SK-N-SH treated with all-trans-retinoic acid at 6 μM for 48 hours (cell line): Measurements from ENCODE around the gene NUDT7.

Experiments
- ATAC-seq: fragments of 200-7000 bp; cut with Tn5 transposase; 3 replicates; pipeline ENCODE4 v1.9.1; 2020; ENCODE audit warnings: mild to moderate bottlenecking, moderate library complexity
- BACH2 ChIP-seq: fragments of 250-450 bp; sonication (Bioruptor Pico); IDR thresholded peaks from 2 replicates; pipeline ENCODE4 v1.9.0; 2021; ENCODE audit warnings: mild to moderate bottlenecking, borderline replicate concordance
- CSDC2 ChIP-seq: fragments of 250-450 bp; sonication (Bioruptor Pico); IDR thresholded peaks from 2 replicates; pipeline ENCODE4 v1.5.0; 2020; ENCODE audit warnings: mild to moderate bottlenecking, moderate library complexity
- CSRNP3 ChIP-seq: fragments of 250-450 bp; sonication (Bioruptor Pico); IDR thresholded peaks from 2 replicates; pipeline ENCODE4 v1.5.1; 2021; ENCODE audit warnings: mild to moderate bottlenecking, moderate library complexity
- ESRRG ChIP-seq: fragments of 250-450 bp; sonication (Bioruptor Pico); IDR thresholded peaks from 2 replicates; pipeline ENCODE4 v1.6.1; 2021; ENCODE audit warnings: mild to moderate bottlenecking
- ISL1 ChIP-seq: fragments of 250-450 bp; sonication (Bioruptor Pico); IDR thresholded peaks from 2 replicates; pipeline ENCODE4 v2.1.2; 2022; ENCODE audit warnings: mild to moderate bottlenecking, moderate library complexity
- OSR1 ChIP-seq: fragments of 250-450 bp; sonication (Bioruptor Pico); IDR thresholded peaks from 2 replicates; pipeline ENCODE4 v1.8.0; 2022; ENCODE audit warnings: moderate library complexity, mild to moderate bottlenecking, inconsistent platforms
- POU6F1 ChIP-seq: fragments of 250-450 bp; sonication (Bioruptor Pico); IDR thresholded peaks from 2 replicates; pipeline ENCODE4 v1.8.0; 2021; ENCODE audit warnings: low read depth, mild to moderate bottlenecking, moderate library complexity, borderline replicate concordance
- PPARA ChIP-seq: fragments of 250-450 bp; sonication (Bioruptor Pico); IDR thresholded peaks from 2 replicates; pipeline ENCODE4 v1.5.0; 2020; ENCODE audit warnings: mild to moderate bottlenecking, borderline replicate concordance
- RARB ChIP-seq: fragments of 250-450 bp; sonication (Bioruptor Pico); IDR thresholded peaks from 2 replicates; pipeline ENCODE4 v1.8.0; 2021; ENCODE audit warnings: mild to moderate bottlenecking, moderate library complexity
- SNAI2 ChIP-seq: fragments of 250-450 bp; sonication (Bioruptor Pico); IDR thresholded peaks from 2 replicates; pipeline ENCODE4 v1.5.0; 2020; ENCODE audit warnings: mild to moderate bottlenecking, moderate library complexity
- TCF4 ChIP-seq: fragments of 250-450 bp; sonication (Bioruptor Pico); IDR thresholded peaks from 2 replicates; pipeline ENCODE4 v1.8.0; 2021; ENCODE audit warnings: mild to moderate bottlenecking, moderate library complexity, borderline replicate concordance
- TOX ChIP-seq: fragments of 250-450 bp; sonication (Bioruptor Pico); IDR thresholded peaks from 2 replicates; pipeline ENCODE4 v1.8.0; 2021; ENCODE audit warnings: mild to moderate bottlenecking, moderate library complexity, borderline replicate concordance
- ZC3H10 ChIP-seq: fragments of 250-450 bp; sonication (Bioruptor Pico); IDR thresholded peaks from 2 replicates; pipeline ENCODE4 v1.5.1; 2021; ENCODE audit warnings: mild to moderate bottlenecking, moderate library complexity
- ZFP3 ChIP-seq: fragments of 250-450 bp; sonication (Bioruptor Pico); IDR thresholded peaks from 2 replicates; pipeline ENCODE4 v1.5.0; 2020; ENCODE audit warnings: mild to moderate bottlenecking, moderate library complexity
- ZFP30 ChIP-seq: fragments of 450-650 bp; formaldehyde crosslinking; IDR thresholded peaks from 2 replicates; pipeline ENCODE4 v1.5.0; 2022; ENCODE audit warnings: mild to moderate bottlenecking, moderate library complexity
- ZNF565 ChIP-seq: fragments of 450-650 bp; formaldehyde crosslinking; conservative IDR thresholded peaks from 2 replicates; pipeline ENCODE4 v1.5.0; 2020; ENCODE audit warnings: low read depth, mild to moderate bottlenecking, moderate library complexity
- ZNF70 ChIP-seq: fragments of 450-650 bp; formaldehyde crosslinking; IDR thresholded peaks from 2 replicates; pipeline ENCODE4 v1.5.0; 2020; ENCODE audit warnings: mild to moderate bottlenecking, moderate library complexity
- ZNF8 ChIP-seq: fragments of 450-650 bp; formaldehyde crosslinking; IDR thresholded peaks from 2 replicates; pipeline ENCODE4 v1.5.0; 2020; ENCODE audit warnings: mild to moderate bottlenecking, moderate library complexity

Gene NUDT7

GRCh38 chr16:77788181-77789084 is 66.1 kb downstream of the NUDT7 start, which contains the start of gene VAT1L:
Gene VAT1L (plus strand): TSS chr16:77788564. CDS start chr16:77788683, 119 bp downstream.
- ATAC-seq, result peak; percentile 96
- TF ChIP-seq PPARA (CRISPR knock-in tag) (no peak), CSRNP3 (no peak), ZFP30 (CRISPR knock-in tag) (no peak), TOX (CRISPR knock-in tag) (no peak), ESRRG (no peak), ZNF70 (CRISPR knock-in tag) (no peak), BACH2 (CRISPR knock-in tag) (no peak), ISL1 (CRISPR knock-in tag) (no peak), CSDC2 (CRISPR knock-in tag) (no peak), POU6F1 (CRISPR knock-in tag) (no peak), ZNF565 (CRISPR knock-in tag) (no peak), ZNF8 (CRISPR knock-in tag) (no peak), RARB (CRISPR knock-in tag) (no peak), SNAI2 (CRISPR knock-in tag) (no peak), TCF4 (CRISPR knock-in tag) (no peak)

- TF ChIP-seq ZFP3 (CRISPR knock-in tag) (no peak), ZC3H10 (CRISPR knock-in tag) (no peak), OSR1 (CRISPR knock-in tag) (no peak)
- ATAC-seq, result peak; percentile 31
Observed at GRCh38 chr16:77789085-77790008, 67.0 kb downstream of the NUDT7 start.

GRCh38 chr16:77790009-77790372 is 67.7 kb downstream of the NUDT7 start:
- TF ChIP-seq BACH2 (CRISPR knock-in tag) (no peak), CSRNP3 (no peak)
- ATAC-seq, result no peak

GRCh38 chr16:77790912-77791311 is 68.6 kb downstream of the NUDT7 start:
- no peak for ATAC-seq
- TF ChIP-seq ISL1 (CRISPR knock-in tag), result no peak
